Endothelial cell of umbilical vein (primary cell): ENCODE measurements around the gene SP100. TPM values are rescaled to one million over a fixed set of nuclear protein-coding genes. Genes with fewer than 3 reads are reported as not detected.

Source experiments
- BruUV-seq: library from RNA; stranded (reverse); fragments of 400-500 nt; replicated peaks from 2 replicates; lab custom pipeline; 2021; lab: Mats Ljungman, UMichigan
- CTCF ChIA-PET: fragments of 300-600, 350-600 bp; sonication (Branson Sonifier 250); formaldehyde crosslinking; loops from one replicate; lab custom pipeline; 2021; ENCODE audit warnings: antibody characterized with exemption, inconsistent platforms; lab: Charles Lee
- POLR2A ChIA-PET: fragments of 300-600, 350-600 bp; sonication (Branson Sonifier 250); formaldehyde crosslinking; loops from one replicate; lab custom pipeline; 2021; ENCODE audit warnings: antibody characterized with exemption, inconsistent platforms; lab: Charles Lee
- DNase-seq: peaks from one replicate; pipeline ENCODE4 v3.0.0-alpha.2; 2011; ENCODE audit warnings: low read depth, low spot score
- FAIRE-seq: peaks from 2 replicates; lab custom pipeline; 2011; peaks lifted over from hg19 to GRCh38; lab: Jason Lieb, UNC
- H2AFZ ChIP-seq: 2 replicates; pipeline ENCODE4 v1.6.0; 2012; ENCODE audit warnings: low read depth, low read length, control low read depth, inconsistent platforms
- H3K27ac ChIP-seq: 2 replicates; pipeline ENCODE4 v1.5.1; 2011; ENCODE audit warnings: low read depth, mild to moderate bottlenecking, control low read depth, low read length, moderate library complexity; ENCODE audit not compliant: insufficient read depth
- H3K27me3 ChIP-seq, 2 experiments: 2 replicates each; pipeline versions ENCODE4 v1.6.0 to v1.6.1; 2011; ENCODE audit warnings: low read length in 2 of 2, mixed read lengths in 1 of 2; ENCODE audit not compliant: control insufficient read depth in 2 of 2, insufficient read depth in 2 of 2
- H3K36me3 ChIP-seq, 2 experiments: 2 replicates in 1 of 2; 3 replicates in 1 of 2; pipeline ENCODE4 v1.5.1; 2011; ENCODE audit warnings: low read length in 2 of 2, mild to moderate bottlenecking in 1 of 2, moderate library complexity in 1 of 2; ENCODE audit not compliant: control insufficient read depth in 2 of 2, insufficient read depth in 2 of 2; ENCODE audit errors: extremely low read depth in 1 of 2
- H3K4me1 ChIP-seq: 3 replicates; pipeline ENCODE4 v1.5.1; 2011; ENCODE audit warnings: mild to moderate bottlenecking, low read length; ENCODE audit not compliant: control insufficient read depth, insufficient read depth; ENCODE audit errors: extremely low read depth
- H3K4me2 ChIP-seq: 2 replicates; pipeline ENCODE4 v1.6.1; 2011; ENCODE audit warnings: low read length, control low read depth, mixed read lengths; ENCODE audit not compliant: insufficient read depth
- H3K4me3 ChIP-seq, 3 experiments: fragments of 200-600 bp in 1 of 3; sonication (generic), shearing (Covaris generic) in 1 of 3; replicated peaks in 1 of 3; 2 replicates each; pipeline ENCODE4 v1.5.1; 2011 to 2016; ENCODE audit warnings: control low read depth in 3 of 3, low read length in 3 of 3, mild to moderate bottlenecking in 2 of 3, inconsistent platforms in 1 of 3, low read depth in 1 of 3, moderate library complexity in 1 of 3; ENCODE audit not compliant: insufficient read depth in 1 of 3
- H3K79me2 ChIP-seq: 2 replicates; pipeline ENCODE4 v1.6.0; 2012; ENCODE audit warnings: low read length, inconsistent platforms; ENCODE audit not compliant: control insufficient read depth, insufficient read depth
- H3K9ac ChIP-seq: replicated peaks from 2 replicates; pipeline ENCODE3; 2011; ENCODE audit warnings: low read length, control low read depth; ENCODE audit not compliant: insufficient read depth; ENCODE audit errors: extremely low read depth
- H3K9me1 ChIP-seq: replicated peaks from 3 replicates; pipeline ENCODE4 v1.6.0; 2011; ENCODE audit warnings: mild to moderate bottlenecking, low read length; ENCODE audit not compliant: control insufficient read depth, insufficient read depth; ENCODE audit errors: extremely low read depth
- H3K9me3 ChIP-seq: replicated peaks from 2 replicates; pipeline ENCODE4 v1.5.1; 2012; ENCODE audit warnings: low read length, inconsistent platforms; ENCODE audit not compliant: control insufficient read depth, insufficient read depth
- H4K20me1 ChIP-seq: replicated peaks from 2 replicates; pipeline ENCODE3; 2011; ENCODE audit warnings: mild to moderate bottlenecking, low read length; ENCODE audit not compliant: control insufficient read depth, insufficient read depth; ENCODE audit errors: extremely low read depth
- EZH2 ChIP-seq: IDR thresholded peaks from 2 replicates; pipeline ENCODE4 v1.6.1; 2012; ENCODE audit warnings: borderline replicate concordance, low read depth, mild to moderate bottlenecking, moderate library complexity, low read length, inconsistent platforms; ENCODE audit not compliant: severe bottlenecking
- FOS ChIP-seq: IDR thresholded peaks from 2 replicates; pipeline ENCODE4 v1.6.1; 2011; ENCODE audit warnings: mild to moderate bottlenecking, low read length, moderate library complexity, borderline replicate concordance; ENCODE audit not compliant: insufficient read depth
- GATA2 ChIP-seq: IDR thresholded peaks from 2 replicates; pipeline ENCODE4 v1.7.0; 2011; ENCODE audit warnings: low read depth, mild to moderate bottlenecking, moderate library complexity, mixed read lengths, low read length; ENCODE audit not compliant: insufficient read length, insufficient read depth
- JUN ChIP-seq: IDR thresholded peaks from 2 replicates; pipeline ENCODE4 v1.6.1; 2011; ENCODE audit warnings: borderline replicate concordance, low read depth; ENCODE audit not compliant: insufficient read length, insufficient read depth
- MAX ChIP-seq: IDR thresholded peaks from 2 replicates; pipeline ENCODE4 v1.6.1; 2011; ENCODE audit not compliant: insufficient read depth, insufficient read length
- MYC ChIP-seq: IDR thresholded peaks from one replicate; pipeline ENCODE4 v1.6.1; 2011; ENCODE audit warnings: mild to moderate bottlenecking, low read depth, low read length
- POLR2A ChIP-seq: IDR thresholded peaks from 2 replicates; pipeline ENCODE4 v1.6.1; 2012; ENCODE audit warnings: low read depth, mild to moderate bottlenecking, control low read depth, low read length
- POLR2AphosphoS5 ChIP-seq: IDR thresholded peaks from 2 replicates; pipeline ENCODE4 v1.6.1; 2012; ENCODE audit warnings: low read depth, mild to moderate bottlenecking, control low read depth, low read length, moderate library complexity; ENCODE audit not compliant: insufficient read depth
- dilution Hi-C: fragments of 300-500 bp; cut with MboI; formaldehyde crosslinking; loops from one replicate; pipeline ENCODE4 v1.15.0; 2019; ENCODE audit warnings: low sequenced_read_pairs; ENCODE audit not compliant: extremely low pct_ligation_motif_present
- intact Hi-C: fragments of 100-400 bp; cut with micrococcal nuclease; formaldehyde crosslinking; loops from one replicate; pipeline ENCODE4 v1.10.0; 2022
- polyA plus RNA-seq, 4 experiments: library from polyadenylated mRNA; depleted of rRNA in 3 of 4; stranded (reverse) in 3 of 4; unstranded in 1 of 4; fragments of >200 nt; gene quantifications; 2 replicates each; pipeline versions ENCODE4 v1.2.1 to v1.2.3, GENCODE V29; 2011 to 2012; ENCODE audit warnings: missing spikeins in 1 of 4
- total RNA-seq: library from RNA; stranded (reverse); gene quantifications from 2 replicates; pipeline ENCODE4 v1.2.3, GENCODE V29; 2021
- TF ChIP-seq, protein P1 (sequence below), 2 donors: IDR thresholded peaks; 1 replicate in 1 of 2; 2 replicates in 1 of 2; pipeline ENCODE4 v1.5.1; 2011; ENCODE audit warnings: low read length in 2 of 2, mild to moderate bottlenecking in 2 of 2, moderate library complexity in 2 of 2, control low read depth in 1 of 2, inconsistent platforms in 1 of 2, low read depth in 1 of 2; ENCODE audit not compliant: insufficient read depth in 1 of 2; ENCODE audit errors: extremely low read depth in 1 of 2

The SP100 gene
- total and polyA plus RNA-seq, 2 donors (not counting 3 experiments of a cell fraction or from before 2014, with no cell fraction given), result 33.7 to 108 TPM

DNA sequence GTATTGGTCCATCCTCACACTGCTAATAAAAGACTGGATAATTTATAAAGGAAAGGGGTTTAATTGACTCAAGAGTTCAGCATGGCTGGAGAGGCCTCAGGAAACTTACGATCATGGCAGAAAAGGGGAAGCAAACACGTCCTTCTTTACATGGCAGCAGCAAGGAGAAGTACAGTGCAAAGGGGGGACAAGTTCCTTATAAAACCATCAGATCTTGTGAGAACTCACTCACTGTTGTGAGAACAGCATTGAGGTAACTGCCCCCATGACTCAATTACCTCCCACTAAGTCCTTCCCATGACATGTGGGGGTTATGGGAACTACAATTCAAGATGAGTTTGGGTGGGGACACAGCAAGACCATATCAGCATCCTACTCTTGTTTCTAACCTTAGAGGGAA lies 37.0 kb downstream of the SP100 start:
- ChIA-PET POLR2A (no interaction called here), CTCF (no interaction called here)
- no peak for TF ChIP-seq MYC
- TF ChIP-seq, protein P1, sequence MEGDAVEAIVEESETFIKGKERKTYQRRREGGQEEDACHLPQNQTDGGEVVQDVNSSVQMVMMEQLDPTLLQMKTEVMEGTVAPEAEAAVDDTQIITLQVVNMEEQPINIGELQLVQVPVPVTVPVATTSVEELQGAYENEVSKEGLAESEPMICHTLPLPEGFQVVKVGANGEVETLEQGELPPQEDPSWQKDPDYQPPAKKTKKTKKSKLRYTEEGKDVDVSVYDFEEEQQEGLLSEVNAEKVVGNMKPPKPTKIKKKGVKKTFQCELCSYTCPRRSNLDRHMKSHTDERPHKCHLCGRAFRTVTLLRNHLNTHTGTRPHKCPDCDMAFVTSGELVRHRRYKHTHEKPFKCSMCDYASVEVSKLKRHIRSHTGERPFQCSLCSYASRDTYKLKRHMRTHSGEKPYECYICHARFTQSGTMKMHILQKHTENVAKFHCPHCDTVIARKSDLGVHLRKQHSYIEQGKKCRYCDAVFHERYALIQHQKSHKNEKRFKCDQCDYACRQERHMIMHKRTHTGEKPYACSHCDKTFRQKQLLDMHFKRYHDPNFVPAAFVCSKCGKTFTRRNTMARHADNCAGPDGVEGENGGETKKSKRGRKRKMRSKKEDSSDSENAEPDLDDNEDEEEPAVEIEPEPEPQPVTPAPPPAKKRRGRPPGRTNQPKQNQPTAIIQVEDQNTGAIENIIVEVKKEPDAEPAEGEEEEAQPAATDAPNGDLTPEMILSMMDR (IDR thresholded peaks at IDR 0.05; ENCODE audit: extremely low read depth in 1 of 2, insufficient read depth in 1 of 2, low read depth in 1 of 2, low read length in 2 of 2), result no peak
- no peak for TF ChIP-seq GATA2
- TF ChIP-seq JUN, result no peak
- no peak for TF ChIP-seq MAX
- no peak for TF ChIP-seq POLR2AphosphoS5
- no peak for TF ChIP-seq POLR2A
- no peak for TF ChIP-seq FOS
- TF ChIP-seq EZH2, result no peak
- H3K36me3 ChIP-seq, result peaks cover 15 to 19% of the 10 kb centered on the region in 2 experiments
- H4K20me1 ChIP-seq, result no peaks in the 10 kb centered on the region
- DNase-seq, result no peak
- no peak overlapping the region for H3K27ac ChIP-seq
- H3K27me3 ChIP-seq, result no peaks in the 10 kb centered on the region
- dilution Hi-C loops (no loop called here), intact Hi-C loops (no loop called here)
- H3K4me1 ChIP-seq, result peaks cover 4% of the 10 kb centered on the region
- FAIRE-seq, result no peak
- no peak overlapping the region for H3K9ac ChIP-seq
- no peaks in the 10 kb centered on the region for H3K9me3 ChIP-seq
- H3K9me1 ChIP-seq, result no peaks in the 10 kb centered on the region
- H3K4me2 ChIP-seq, result no peak overlapping the region
- no TSS peak for BruUV-seq
- no peak overlapping the region for H2AFZ ChIP-seq
- H3K79me2 ChIP-seq, result peaks cover 4% of the 10 kb centered on the region
- H3K4me3 ChIP-seq, result no peak overlapping the region
